Panc1 (cell line): ENCODE measurements around the gene CACNA1D. TPM values are rescaled to one million over a fixed set of nuclear protein-coding genes. Genes with fewer than 3 reads are reported as not detected.

Experiments
- ATAC-seq: fragments of 200-7000 bp; cut with Tn5 transposase; 2 replicates; pipeline ENCODE4 v1.9.1; 2020; ENCODE audit warnings: mild to moderate bottlenecking, moderate library complexity
- BruUV-seq: library from RNA; stranded (reverse); fragments of 400-500 nt; replicated peaks from 2 replicates; lab custom pipeline; 2021; lab: Mats Ljungman, UMichigan
- CTCF ChIA-PET: fragments of 300-600 bp; sonication (Branson Sonifier 250); formaldehyde crosslinking; loops from one replicate; lab custom pipeline; 2022; ENCODE audit warnings: antibody characterized with exemption; lab: Charles Lee
- POLR2A ChIA-PET: fragments of 300-600 bp; sonication (Branson Sonifier 250); formaldehyde crosslinking; loops from one replicate; lab custom pipeline; 2022; ENCODE audit warnings: antibody characterized with exemption; lab: Charles Lee
- DNase-seq: peaks from one replicate; pipeline ENCODE4 v3.0.0-alpha.2; 2010; ENCODE audit warnings: low read depth, low spot score
- H3K27ac ChIP-seq: 2 replicates; pipeline ENCODE4 v1.5.1; 2011; ENCODE audit warnings: mild to moderate bottlenecking, low read length, inconsistent platforms
- H3K27me3 ChIP-seq: fragments of 200-500 bp; sonication (Bioruptor generic); 2 replicates; pipeline ENCODE4 v1.6.0; 2014; ENCODE audit warnings: low read length, inconsistent platforms; ENCODE audit not compliant: control insufficient read depth, insufficient read depth
- H3K36me3 ChIP-seq: fragments of 200-500 bp; sonication (Bioruptor generic); 2 replicates; pipeline ENCODE4 v1.5.1; 2014; ENCODE audit warnings: inconsistent platforms, mild to moderate bottlenecking, low read length, moderate library complexity; ENCODE audit not compliant: control insufficient read depth, insufficient read depth
- H3K4me1 ChIP-seq: 2 replicates; pipeline ENCODE4 v1.5.1; 2011; ENCODE audit warnings: inconsistent platforms, mild to moderate bottlenecking, low read length, moderate library complexity; ENCODE audit not compliant: control insufficient read depth, insufficient read depth
- H3K4me3 ChIP-seq, 2 experiments: 2 replicates each; pipeline ENCODE4 v1.5.1; 2011 to 2012; ENCODE audit warnings: low read depth in 2 of 2, low read length in 2 of 2, mild to moderate bottlenecking in 2 of 2, inconsistent platforms in 1 of 2, moderate library complexity in 1 of 2
- H3K9me3 ChIP-seq: fragments of 200-500 bp; sonication (Bioruptor generic); 2 replicates; pipeline ENCODE4 v1.5.1; 2014; ENCODE audit warnings: low read depth, mild to moderate bottlenecking, inconsistent platforms, low read length, moderate library complexity; ENCODE audit not compliant: control insufficient read depth, insufficient read depth
- POLR2AphosphoS5 ChIP-seq: IDR thresholded peaks from 2 replicates; pipeline ENCODE4 v1.6.1; 2012; ENCODE audit warnings: mild to moderate bottlenecking, low read depth, low read length, moderate library complexity
- SIN3A ChIP-seq: IDR thresholded peaks from 2 replicates; pipeline ENCODE4 v1.6.1; 2012; ENCODE audit warnings: low read depth, mild to moderate bottlenecking, low read length, moderate library complexity, borderline replicate concordance; ENCODE audit not compliant: insufficient read depth
- TCF7L2 ChIP-seq: IDR thresholded peaks from 2 replicates; pipeline ENCODE4 v1.6.1; 2011; ENCODE audit warnings: mild to moderate bottlenecking, low read depth, low read length, inconsistent platforms
- in situ Hi-C: cut with HindIII; loops from 2 replicates; pipeline ENCODE4 v1.10.0; 2016; ENCODE audit warnings: low sequenced_read_pairs, low pct_unique_long_range_greater_than_20kb
- intact Hi-C: fragments of 100-400 bp; cut with micrococcal nuclease; formaldehyde crosslinking; loops from one replicate; pipeline ENCODE4 v1.10.0; 2022; ENCODE audit not compliant: unreplicated experiment
- total RNA-seq: library from RNA; stranded (reverse); gene quantifications from one replicate; pipeline ENCODE4 v1.2.1, GENCODE V29; 2021; ENCODE audit not compliant: unreplicated experiment
- TF ChIP-seq, protein P1 (sequence below), 2 experiments: IDR thresholded peaks; 2 replicates each; pipeline ENCODE4 v1.6.1; 2011 to 2012; ENCODE audit warnings: low read depth in 2 of 2, control low read depth in 1 of 2, low read length in 1 of 2, mild to moderate bottlenecking in 1 of 2, moderate library complexity in 1 of 2; ENCODE audit not compliant: insufficient read depth in 1 of 2
- TF ChIP-seq, protein P2 (sequence below): fragments of 450-650 bp; IDR thresholded peaks from 2 replicates; pipeline ENCODE4 v1.5.1; 2017; ENCODE audit warnings: mild to moderate bottlenecking

The CACNA1D gene
- total RNA-seq, 1 experiment from 2014 or later, result 23.0 TPM

DNA sequence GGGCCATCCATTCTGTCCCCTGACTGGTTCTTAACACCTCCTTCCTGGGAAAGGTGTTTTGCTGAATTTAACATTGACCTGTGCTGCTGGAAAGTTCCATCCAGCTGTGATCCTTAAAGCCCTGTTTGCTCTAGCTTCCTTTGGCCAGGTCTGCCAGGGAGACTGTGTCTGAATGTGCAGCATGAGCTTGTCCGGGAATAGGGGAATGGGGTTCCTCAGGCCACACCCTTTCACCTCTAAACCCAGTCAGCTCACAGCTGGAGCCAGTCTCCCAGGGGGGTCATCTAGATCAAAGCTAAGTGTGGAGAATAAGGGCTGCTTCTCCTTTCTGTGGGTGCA lies 177.5 kb downstream of the CACNA1D start:
- Histone ChIP-seq H3K27ac (no peak overlapping the region), H3K27me3 (no peaks in the 10 kb centered on the region), H3K9me3 (no peaks in the 10 kb centered on the region), H3K4me3 (no peak overlapping the region), H3K36me3 (no peaks in the 10 kb centered on the region), H3K4me1 (no peaks in the 10 kb centered on the region)
- ATAC-seq (no peak), DNase-seq (no peak)
- intact Hi-C loops (no loop called here), in situ Hi-C loops (no loop called here)
- CTCF ChIA-PET, result interaction anchor here (0.6 kb wide), 1 partner anchor 294 kb away, joined by 5 read pairs; no protein-coding TSS in a partner anchor
- BruUV-seq, result no TSS peak
- TF ChIP-seq, protein P1, sequence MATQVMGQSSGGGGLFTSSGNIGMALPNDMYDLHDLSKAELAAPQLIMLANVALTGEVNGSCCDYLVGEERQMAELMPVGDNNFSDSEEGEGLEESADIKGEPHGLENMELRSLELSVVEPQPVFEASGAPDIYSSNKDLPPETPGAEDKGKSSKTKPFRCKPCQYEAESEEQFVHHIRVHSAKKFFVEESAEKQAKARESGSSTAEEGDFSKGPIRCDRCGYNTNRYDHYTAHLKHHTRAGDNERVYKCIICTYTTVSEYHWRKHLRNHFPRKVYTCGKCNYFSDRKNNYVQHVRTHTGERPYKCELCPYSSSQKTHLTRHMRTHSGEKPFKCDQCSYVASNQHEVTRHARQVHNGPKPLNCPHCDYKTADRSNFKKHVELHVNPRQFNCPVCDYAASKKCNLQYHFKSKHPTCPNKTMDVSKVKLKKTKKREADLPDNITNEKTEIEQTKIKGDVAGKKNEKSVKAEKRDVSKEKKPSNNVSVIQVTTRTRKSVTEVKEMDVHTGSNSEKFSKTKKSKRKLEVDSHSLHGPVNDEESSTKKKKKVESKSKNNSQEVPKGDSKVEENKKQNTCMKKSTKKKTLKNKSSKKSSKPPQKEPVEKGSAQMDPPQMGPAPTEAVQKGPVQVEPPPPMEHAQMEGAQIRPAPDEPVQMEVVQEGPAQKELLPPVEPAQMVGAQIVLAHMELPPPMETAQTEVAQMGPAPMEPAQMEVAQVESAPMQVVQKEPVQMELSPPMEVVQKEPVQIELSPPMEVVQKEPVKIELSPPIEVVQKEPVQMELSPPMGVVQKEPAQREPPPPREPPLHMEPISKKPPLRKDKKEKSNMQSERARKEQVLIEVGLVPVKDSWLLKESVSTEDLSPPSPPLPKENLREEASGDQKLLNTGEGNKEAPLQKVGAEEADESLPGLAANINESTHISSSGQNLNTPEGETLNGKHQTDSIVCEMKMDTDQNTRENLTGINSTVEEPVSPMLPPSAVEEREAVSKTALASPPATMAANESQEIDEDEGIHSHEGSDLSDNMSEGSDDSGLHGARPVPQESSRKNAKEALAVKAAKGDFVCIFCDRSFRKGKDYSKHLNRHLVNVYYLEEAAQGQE (IDR thresholded peaks at IDR 0.05; ENCODE audit: insufficient read depth in 1 of 2, low read depth in 2 of 2, low read length in 1 of 2), result no peak
- TF ChIP-seq POLR2AphosphoS5, result no peak
- TF ChIP-seq, protein P2, sequence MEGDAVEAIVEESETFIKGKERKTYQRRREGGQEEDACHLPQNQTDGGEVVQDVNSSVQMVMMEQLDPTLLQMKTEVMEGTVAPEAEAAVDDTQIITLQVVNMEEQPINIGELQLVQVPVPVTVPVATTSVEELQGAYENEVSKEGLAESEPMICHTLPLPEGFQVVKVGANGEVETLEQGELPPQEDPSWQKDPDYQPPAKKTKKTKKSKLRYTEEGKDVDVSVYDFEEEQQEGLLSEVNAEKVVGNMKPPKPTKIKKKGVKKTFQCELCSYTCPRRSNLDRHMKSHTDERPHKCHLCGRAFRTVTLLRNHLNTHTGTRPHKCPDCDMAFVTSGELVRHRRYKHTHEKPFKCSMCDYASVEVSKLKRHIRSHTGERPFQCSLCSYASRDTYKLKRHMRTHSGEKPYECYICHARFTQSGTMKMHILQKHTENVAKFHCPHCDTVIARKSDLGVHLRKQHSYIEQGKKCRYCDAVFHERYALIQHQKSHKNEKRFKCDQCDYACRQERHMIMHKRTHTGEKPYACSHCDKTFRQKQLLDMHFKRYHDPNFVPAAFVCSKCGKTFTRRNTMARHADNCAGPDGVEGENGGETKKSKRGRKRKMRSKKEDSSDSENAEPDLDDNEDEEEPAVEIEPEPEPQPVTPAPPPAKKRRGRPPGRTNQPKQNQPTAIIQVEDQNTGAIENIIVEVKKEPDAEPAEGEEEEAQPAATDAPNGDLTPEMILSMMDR, result no peak
- TF ChIP-seq SIN3A, result no peak
- no peak for TF ChIP-seq TCF7L2
- POLR2A ChIA-PET, result no interaction called here

DNA sequence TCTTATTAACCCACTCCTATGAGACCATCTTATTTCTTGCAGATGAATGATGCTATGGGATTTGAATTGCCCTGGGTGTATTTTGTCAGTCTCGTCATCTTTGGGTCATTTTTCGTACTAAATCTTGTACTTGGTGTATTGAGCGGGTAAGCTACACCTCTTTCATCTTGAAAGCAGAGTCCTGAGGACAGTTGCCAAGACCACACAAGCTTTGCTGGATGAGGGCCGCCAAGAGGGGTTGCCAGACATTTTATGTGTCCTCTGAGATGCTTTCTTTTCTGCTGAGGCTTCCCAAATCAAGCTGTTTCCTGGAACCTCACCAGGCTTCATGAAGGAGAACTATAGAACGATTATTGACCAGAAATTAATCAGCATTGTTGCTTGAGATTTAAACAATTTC lies 178.6 kb downstream of the CACNA1D start:
- TF ChIP-seq SIN3A (no peak), POLR2AphosphoS5 (no peak), TCF7L2 (no peak)
- TF ChIP-seq, protein P1 (IDR thresholded peaks at IDR 0.05; ENCODE audit: insufficient read depth in 1 of 2, low read depth in 2 of 2, low read length in 1 of 2), result no peak
- TF ChIP-seq, protein P2, result no peak
- in situ Hi-C loops (no loop called here), intact Hi-C loops (no loop called here)
- Histone ChIP-seq H3K27me3 (no peaks in the 10 kb centered on the region), H3K4me3 (no peak overlapping the region), H3K27ac (no peak overlapping the region), H3K36me3 (no peaks in the 10 kb centered on the region), H3K4me1 (no peaks in the 10 kb centered on the region), H3K9me3 (no peaks in the 10 kb centered on the region)
- DNase-seq, result no peak
- no peak for ATAC-seq
- BruUV-seq, result no TSS peak
- ChIA-PET POLR2A (no interaction called here), CTCF (no interaction called here)
